ENCODE measurements around the gene PELO.
"Not testable (repeated sequence)": the region's sequence is repeated elsewhere in the genome, so short reads cannot be mapped to it uniquely, and the experiment has no call there.

The PELO gene, protein sequence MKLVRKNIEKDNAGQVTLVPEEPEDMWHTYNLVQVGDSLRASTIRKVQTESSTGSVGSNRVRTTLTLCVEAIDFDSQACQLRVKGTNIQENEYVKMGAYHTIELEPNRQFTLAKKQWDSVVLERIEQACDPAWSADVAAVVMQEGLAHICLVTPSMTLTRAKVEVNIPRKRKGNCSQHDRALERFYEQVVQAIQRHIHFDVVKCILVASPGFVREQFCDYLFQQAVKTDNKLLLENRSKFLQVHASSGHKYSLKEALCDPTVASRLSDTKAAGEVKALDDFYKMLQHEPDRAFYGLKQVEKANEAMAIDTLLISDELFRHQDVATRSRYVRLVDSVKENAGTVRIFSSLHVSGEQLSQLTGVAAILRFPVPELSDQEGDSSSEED

DNA sequence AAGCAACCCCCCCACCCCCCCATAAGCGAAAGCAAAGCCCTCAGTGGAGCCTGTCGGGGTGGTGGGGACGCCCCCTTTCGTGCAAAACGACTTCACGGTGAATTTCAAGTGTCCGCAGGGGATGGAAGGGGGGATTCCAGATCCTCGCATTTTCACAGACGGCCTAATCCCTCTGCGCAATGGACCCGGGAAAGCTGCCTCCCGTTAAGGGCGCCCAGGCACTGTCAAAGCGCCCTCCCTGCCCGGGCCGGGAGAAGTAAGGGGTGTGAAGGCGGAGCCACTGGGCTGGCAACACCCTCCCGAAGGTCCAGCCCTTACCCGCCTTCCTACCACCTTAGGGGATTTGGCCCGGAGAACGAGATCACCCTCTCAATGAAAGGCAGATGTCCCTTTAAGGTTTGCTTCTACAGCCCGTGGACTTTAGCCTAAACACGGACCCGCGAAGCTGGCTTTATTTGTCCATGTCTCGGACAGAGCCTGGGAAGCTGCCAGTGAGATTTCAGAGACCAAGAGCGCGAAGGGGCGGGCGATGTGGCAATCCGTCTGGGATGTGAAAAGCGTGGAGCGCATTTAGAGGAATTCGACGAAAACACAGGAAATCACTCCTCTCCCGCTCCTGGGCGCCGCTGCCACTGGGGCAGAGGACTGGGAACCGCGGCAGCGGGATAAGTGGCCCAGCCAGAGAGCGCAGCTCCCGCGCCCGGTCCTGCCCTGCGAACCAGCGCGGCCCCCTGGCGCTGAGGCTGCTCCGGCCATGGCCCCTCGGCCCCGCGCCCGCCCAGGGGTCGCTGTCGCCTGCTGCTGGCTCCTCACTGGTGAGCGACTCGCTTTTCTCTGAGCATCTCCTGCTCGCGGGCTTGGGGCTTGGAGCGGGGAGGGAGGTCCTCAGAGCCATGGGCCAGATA, at the start of gene PELO, which contains the start of gene ITGA1:
TSS of gene PELO (plus strand) at position 317 of the 905 bp plus-strand sequence. CDS start 12,479 bp downstream, outside the sequence.
TSS of gene ITGA1 (plus strand) at position 317 of the 905 bp plus-strand sequence. CDS start at position 755, 438 bp downstream.
- DNase-seq: no peak

GRCh38 chr5:52738095-52738506, 49.6 kb upstream of the PELO start:
- DNase-seq: no peak

DNA sequence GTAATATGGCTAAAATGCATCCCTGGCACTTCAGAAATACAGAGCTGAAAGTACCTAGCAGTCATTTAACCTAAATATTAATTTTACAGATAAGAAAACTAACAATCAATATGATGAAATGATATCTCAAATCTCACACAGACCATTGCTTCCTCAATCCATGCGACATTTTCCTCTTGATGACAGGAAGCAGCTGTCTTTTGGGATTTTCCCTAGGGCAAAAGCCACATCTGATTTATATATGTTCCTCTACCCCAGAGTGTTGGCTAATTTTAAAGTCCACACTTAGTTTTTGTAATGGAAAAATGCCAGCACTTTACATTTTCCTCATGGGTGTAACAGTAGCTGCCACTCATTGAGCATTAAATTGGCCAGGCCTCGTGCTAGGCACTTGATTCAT, 47.7 kb upstream of the PELO start:
- DNase-seq: no peak

DNA sequence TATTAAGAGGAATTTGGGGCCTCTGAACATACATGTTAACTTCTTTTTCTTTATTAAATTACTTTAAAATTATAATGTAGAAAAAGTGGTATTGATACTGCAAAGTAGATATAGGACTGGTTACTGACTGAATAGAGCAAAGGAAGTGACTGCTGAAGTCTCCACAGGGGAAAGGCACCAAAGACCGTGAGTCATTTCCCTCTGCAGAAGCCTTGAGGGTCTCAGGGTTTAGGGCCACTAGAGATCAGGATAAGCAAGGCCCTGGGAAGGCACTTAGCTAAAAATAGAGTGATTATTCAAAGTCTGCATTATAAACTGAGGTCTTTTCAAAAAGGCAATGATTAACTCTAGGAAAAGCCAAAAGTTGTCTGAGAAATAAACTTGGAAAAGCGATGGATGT, 44.7 kb upstream of the PELO start:
- DNase-seq: no peak

- DNase-seq: no peak
These were observed 44.2 kb upstream of the PELO start for GRCh38 chr5:52743529-52743928.

GRCh38 chr5:52743970-52744369, 43.7 kb upstream of the PELO start:
- no peak for DNase-seq

DNA sequence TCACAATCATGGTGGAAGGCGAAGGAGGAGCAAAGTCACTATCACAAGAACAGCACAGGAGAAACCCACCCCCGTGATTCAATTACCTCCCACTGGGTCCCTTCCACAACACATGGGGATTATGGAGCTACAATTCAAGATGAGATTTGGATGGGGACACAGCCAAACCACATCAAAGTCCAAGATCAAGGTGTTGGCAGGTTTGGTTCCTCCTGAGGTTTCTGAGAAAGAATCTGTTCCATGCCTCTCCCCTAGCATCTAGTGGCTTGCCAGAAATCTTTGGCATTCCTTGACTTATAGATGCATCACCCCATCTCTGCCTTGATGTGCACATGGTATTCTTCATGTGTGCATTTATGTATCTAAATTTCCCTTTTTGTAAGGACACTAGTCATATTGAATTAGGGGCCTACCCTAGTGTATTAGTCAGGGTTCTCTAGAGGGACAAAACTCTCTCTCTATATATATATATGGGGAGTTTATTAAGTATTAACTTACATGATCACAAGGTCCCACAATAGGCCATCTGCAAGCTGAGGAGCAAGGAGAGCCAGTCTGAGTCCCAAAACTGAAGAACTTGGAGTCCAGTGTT, 42.8 kb upstream of the PELO start:
- not testable (repeated sequence) for DNase-seq

DNA sequence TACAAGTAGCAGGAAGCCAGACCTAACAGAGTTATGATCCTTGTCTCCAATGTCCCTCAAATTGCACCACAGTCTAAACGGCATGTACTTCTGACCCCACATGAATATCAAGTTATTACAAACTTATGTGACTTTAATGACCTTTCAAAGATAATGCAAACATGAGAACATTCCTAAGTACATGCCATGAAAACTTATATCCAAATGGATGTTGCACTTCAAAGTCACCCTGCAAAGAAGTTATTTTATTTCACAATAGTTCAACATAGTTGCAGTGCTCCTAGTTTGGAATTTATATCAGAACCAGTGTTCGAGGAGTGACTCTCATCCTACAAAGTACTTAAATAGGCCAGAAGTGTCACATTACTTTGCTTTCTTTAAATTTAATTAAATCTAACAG, 41.2 kb upstream of the PELO start:
- DNase-seq: no peak

DNA sequence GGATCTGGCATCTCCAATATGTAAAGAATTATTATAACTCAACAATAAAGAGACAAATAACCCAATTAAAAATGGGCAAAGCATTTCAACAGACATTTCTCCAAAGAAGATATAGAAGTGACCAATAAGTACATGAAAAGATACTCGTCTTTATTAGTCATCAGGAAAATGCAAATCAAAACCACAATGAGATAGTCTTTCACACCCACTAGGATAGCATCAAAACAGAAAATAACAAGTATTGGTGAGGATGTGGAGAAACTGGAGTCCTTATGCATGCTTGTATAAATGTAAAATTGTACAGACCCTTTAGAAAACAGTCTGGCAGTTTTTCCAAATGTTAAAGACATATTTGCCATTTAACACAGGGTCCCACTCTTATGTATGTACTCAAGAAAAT, 39.1 kb upstream of the PELO start:
- DNase-seq: no peak

DNA sequence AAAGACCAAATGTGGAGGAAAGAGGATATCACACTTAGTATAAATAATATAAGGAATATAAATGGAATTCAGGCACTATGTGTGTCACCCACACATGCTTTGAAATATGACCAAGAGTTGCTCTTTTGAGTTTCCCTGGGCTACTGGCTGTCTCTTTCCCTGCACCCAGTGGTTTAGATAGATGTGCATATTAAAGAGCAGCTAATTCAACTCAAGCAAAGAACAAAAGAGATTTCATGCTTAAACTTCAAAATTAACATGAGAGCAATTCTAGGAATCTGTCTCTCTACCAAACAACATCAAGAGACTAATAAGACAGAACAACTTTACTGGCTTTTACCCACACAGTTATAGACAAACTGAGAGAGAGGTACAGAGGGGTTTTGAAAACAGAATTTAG, 38.0 kb upstream of the PELO start:
- DNase-seq: no peak

- DNase-seq: no peak
These were observed 36.6 kb upstream of the PELO start for GRCh38 chr5:52751137-52751536.

DNA sequence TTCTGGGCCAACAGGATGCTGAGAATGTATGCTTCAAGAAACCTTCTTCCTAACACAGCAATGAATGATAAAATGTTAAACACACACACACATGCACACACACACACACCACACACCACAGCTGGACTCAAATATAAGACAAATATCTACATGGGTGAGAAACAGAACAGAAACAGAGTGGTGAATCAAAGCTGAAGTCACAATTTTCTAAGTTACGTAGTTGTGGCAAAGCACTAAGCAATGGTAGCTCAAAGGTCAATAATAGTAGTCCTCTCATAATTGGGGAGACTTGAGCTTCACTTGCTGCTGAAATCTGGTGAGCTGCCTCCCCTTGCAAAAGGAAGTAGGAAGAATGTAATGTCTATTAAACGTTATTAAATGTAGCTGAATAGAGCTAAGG, 33.7 kb upstream of the PELO start:
- DNase-seq: no peak

DNA sequence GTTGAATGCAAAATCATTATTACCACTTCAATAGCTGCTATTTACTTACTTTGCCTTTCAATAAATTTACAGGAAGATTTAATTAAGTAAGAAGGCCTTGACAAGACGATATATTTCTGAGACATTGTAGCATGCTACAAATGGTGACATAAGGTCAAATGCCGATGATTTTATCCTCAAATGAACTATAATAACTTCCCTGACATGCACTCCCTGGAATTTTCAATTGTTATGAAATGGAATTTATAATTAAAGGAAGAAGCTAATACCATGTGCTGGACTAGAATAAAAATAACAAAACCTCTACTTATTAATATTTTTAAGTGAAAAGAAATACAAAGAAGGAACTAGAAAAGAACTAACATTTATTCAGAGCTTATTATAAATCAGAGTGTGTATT, 30.2 kb upstream of the PELO start:
- DNase-seq: no peak

DNA sequence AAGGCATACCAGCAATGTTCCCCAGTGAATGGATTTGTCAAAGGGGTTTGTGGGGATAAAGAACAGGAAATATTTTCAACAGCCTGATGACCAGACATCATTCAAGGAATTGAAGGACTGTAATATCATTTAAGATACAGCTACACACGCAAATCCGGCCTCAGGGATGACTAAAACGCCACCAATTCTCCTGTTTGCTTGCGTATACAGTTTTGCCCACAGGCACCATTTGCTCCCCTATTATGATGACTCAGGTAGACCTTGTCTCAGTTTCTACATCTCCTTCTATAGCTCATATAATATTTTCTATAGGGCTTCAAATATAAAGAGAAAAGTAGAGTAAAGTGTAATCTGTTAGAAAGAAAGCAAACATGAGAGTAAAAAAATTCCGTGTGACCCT, 29.7 kb upstream of the PELO start:
- DNase-seq: no peak

- DNase-seq: no peak
These were observed 28.4 kb upstream of the PELO start for GRCh38 chr5:52759331-52759730.

DNA sequence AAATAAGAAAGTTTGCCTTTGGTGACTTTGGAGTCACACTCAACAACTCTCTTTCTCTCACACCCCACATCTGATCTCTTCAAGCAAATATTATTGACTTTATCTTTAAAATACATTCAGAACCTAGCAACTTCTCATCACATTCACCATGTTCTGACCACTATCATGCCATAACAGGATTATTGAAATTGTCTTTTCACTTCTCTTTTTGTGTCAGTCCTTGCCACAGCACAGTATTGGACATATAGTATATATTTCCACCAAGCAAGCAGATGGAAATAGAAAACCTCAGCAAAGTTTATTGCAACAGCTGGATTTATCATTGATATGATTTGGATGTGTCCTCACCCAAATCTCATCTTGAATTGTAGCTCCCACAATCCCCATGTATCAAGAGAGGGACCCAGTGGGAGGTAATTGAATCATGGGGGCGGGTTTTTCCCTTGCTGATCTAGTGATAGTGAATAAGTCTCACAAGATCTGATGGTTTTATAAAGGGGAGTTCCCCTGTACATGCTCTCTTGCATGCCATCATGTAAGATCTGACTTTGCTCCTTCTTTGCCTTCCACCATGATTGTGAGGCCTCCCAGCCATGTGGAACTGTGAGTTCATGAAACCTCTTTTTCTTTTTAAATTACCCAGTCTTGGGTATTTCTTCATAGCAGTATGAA, 26.9 kb upstream of the PELO start:
- DNase-seq: no peak

- DNase-seq: no peak
These were observed 20.4 kb upstream of the PELO start for GRCh38 chr5:52767217-52767743.

DNA sequence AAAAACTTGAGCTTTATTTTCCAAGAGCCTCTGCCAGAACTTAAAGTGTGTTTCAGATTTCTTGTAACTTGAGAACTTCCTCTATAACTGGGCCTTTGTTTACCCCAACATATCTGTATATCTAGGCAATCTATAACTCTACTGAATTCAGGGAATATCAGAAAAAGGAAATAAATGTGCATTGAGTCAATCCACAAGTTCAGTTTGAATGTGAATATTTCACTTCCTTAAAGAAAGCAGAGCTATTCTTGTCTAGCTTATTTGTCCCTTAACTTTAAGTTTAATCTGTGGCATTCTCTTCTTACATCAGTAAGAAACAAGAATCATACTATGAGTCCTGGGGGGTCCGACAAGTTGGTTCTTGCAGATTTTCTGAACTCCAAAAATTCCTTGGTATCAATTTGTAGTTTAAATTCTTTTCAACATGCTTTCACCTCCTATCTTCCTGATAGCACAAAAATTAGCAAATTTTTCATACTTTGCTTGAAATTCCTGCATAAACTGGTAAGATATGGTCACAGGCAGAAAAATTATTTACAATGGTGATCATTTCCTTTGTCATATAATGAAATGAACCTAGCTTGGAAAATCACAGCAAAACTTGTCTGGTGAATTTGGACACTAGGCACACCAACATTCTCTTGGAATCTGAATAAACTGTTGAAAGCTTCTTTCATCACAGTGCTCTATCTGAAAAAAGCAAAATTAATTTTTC, 19.8 kb upstream of the PELO start:
- DNase-seq: no peak

DNA sequence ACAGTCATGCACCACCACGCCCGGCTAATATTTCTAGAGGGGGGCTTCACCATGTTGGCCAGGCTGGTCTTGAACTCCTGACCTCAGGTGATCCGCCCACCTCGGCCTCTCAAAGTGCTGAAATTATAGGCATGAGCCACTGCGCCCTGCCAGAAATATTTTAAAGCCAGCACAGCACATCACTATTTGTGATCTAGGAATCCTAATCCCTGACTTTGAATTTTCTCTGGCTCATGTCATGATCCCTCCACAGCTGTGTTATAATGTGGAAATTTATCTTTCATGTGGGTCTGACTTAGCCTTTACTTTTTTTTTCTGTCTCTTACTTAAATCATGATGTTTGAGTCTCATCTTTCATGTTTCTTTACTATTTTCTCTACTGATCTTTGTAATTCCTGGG, 18.7 kb upstream of the PELO start:
- no peak for DNase-seq

DNA sequence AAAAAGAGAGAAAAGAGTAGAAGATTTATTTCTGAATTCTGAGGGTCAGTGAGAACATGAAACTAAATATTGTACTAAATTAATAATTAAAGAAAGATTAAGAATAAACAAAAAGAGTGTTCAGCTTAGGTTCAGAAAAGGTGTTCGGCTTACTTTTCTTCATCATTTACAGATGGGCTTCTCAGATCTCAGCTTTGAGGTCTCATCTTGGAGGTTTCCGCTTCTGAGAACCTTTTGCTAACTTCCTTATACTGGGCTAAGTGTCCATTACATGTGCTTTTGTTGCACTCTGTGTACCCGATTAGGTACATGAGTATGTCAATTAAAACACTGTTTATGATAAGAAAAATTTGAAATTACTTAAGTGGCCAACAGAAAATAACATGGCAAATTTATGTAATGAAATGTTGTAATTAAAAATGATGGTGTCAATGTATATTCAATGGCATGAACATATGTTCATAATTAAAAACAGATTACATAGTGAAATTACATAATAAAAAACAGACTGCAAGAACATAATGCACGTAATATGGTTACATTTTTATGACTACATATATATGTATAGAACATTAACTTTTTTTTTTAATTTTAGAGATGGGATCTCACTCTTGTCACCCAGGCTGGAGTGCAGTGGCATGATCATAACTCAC, 17.3 kb upstream of the PELO start:
- no peak for DNase-seq

DNA sequence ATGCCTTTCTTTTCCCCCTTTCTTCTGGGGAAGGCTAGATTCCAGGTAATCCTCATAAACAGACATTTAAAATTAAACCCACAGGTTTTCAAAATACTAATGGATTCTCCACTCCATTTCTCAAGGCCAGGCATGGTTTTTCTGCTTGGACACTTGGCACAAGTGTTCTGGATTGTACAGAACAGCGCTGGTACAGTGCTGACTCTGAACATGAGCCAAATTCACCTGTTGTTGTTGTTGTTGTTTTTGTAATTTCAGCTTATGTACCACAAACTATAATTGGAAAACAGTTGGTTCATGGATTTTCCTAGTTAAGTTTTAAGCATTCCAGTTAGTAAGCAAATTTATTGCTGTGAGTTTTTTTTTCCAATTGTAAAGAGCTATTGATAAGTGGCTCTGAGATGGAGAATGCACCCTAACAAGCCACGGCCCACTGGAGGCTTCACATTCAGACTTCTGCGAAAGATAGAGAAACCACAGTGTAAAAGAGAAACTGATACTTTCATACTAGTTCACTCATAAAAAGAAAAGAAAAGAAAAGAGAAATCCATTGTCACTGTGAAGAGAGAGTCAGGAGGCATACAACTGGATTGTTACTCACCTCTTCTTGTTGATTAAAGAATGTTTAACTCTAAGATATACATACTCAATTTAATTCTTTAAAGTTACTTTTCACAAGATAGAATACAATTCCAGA, 16.2 kb upstream of the PELO start:
- no peak for DNase-seq
